8988T (cell line): ENCODE measurements around the gene ZDHHC11B.
"Not testable (repeated sequence)": the region's sequence is repeated elsewhere in the genome, so short reads cannot be mapped to it uniquely, and the experiment has no call there.

Experiments used
- DNase-seq: peaks from one replicate; pipeline ENCODE4 v3.0.0; 2011

ZDHHC11B gene

GRCh38 chr5:783881-784427, 575 bp downstream of the ZDHHC11B start:
- DNase-seq = peak; percentile 31

DNA sequence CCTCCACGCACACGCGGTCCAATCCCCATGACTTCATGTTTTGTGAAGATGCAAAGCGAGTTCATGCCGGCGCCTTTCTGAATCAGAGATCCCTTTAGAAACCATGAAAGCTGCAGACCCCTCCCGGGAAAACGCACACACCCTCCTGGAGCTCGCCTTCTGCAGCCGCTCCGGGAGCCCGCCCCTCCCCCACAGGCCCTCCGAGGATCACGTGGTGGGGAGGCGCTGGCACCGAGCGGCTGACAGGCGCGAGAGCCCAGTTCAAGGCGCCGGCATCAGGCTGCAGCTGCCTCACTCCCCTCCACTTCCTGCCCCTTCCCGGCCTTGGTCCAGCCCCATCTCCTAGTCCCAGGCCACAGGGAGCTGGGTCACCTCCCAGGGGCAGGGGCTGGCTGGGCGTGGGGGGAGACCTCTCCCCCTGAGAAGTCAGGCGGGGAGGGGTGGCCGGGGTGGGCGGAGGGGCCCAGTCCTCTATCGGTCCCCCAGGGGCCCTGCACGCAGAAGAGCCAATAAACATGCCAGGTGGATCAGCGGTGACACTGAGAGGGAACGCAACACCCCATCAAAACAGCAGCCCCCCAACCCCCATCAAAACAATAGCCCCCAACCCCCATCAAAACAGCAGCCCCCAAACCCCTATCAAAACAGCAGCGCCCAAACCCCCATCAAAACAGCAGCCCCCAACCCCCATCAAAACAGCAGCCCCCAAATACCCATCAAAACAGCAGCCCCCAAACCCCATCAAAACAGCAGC, 1.3 kb downstream of the ZDHHC11B start:
- not testable (repeated sequence) for DNase-seq

GRCh38 chr5:782356-782755, 2.2 kb downstream of the ZDHHC11B start:
- not testable (repeated sequence) for DNase-seq

DNA sequence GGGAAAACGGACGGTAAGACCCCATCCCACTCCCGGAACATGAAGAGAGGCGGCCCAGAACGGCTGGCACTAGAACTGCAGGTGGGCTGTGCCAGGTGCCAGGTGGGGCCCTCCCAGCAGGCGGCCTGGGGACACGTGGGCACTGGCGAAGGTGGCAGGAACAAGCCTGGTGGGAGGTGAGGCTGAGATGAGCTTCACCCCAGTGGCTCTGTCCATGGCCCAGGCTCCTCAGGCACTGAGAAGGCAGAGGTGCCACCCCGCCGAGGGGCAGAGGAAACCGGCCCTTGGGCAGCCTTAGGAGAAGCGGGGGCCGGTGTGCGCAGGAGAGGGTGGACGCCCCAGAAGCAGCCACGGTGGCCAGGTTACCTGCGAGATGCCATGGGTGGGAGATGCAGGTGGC, 4.0 kb downstream of the ZDHHC11B start:
- peak; percentile 11 for DNase-seq

GRCh38 chr5:778967-779366, 5.6 kb downstream of the ZDHHC11B start:
- DNase-seq = not testable (repeated sequence)

- not testable (repeated sequence) for DNase-seq
Measured at GRCh38 chr5:778421-778820, 6.1 kb downstream of the ZDHHC11B start.

GRCh38 chr5:777756-778161, 6.8 kb downstream of the ZDHHC11B start:
- DNase-seq = peak; percentile 32

- DNase-seq = peak; percentile 65
Measured at GRCh38 chr5:776862-777711, 7.4 kb downstream of the ZDHHC11B start.

GRCh38 chr5:775961-776861, 8.3 kb downstream of the ZDHHC11B start:
- peak; percentile 78 for DNase-seq

DNA sequence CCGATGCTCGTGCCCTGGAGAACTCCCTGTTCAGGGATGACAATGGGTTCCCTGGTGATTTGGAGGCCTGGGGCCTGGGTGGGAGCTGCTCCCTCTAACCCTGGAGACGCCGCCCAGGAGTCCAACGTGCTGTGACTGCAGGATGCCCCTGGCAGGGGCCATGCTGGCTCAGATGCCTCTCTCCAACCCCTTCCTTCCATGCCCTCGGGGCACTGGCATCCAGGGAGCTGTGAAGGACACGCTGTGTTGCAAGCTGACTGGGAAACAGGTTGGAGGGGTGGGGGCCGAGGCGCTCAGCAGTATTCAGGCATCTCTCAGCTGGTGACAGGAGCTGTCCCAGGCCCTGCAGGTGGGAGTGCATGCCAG, 9.0 kb downstream of the ZDHHC11B start:
- peak; percentile 57 for DNase-seq

DNA sequence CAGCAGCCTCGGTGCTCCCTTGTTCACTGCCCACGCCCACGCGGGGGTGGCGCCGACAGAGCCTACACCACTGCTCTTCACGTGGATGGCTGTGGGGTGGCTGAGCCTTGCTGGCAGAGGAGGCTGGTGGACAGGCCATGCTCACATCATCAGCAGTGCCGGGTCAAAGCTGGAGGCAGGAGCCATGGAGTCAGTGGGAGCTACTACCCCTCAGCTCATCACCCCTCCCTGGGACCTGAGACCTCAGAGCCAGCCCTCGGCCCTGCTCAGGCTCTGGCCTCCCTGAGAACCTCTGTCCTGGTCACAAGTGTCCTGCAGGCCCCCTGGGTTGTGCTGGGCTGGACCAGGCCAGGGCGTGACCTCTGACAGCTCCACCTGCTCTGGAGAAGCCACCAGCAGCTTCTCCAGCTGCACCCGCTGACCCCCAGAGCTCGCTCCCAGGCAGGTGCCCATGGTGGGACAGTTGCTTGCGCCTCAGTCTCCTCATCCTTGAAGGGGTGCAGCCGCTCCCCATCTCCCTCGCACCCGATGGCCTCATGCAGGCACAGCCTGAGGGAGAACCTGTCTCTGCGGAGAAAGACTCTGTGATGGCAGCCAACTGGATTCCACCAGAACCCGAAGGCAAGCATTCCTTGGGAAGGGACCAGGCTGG, 9.5 kb downstream of the ZDHHC11B start:
- DNase-seq = peak; percentile 64

DNA sequence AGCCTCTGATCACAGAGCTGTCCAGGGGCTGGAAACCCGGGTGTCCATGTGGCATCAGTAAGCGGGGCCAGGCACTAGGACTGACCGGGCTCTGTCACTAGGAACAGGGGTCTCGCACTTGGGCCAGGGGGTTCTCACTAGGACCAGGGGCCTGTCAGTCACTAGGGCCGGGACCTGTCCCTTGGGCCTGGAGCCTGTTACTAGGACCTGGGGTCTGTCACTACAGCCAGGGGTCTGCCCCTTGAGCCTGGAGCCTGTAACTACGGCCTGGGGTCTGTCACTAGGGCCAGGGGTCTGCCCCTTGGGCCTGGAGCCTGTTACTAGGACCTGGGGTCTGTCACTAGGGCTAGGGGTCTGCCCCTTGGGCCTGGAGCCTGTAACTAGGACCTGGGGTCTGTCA, 10.2 kb downstream of the ZDHHC11B start:
- DNase-seq = peak; percentile 72

DNA sequence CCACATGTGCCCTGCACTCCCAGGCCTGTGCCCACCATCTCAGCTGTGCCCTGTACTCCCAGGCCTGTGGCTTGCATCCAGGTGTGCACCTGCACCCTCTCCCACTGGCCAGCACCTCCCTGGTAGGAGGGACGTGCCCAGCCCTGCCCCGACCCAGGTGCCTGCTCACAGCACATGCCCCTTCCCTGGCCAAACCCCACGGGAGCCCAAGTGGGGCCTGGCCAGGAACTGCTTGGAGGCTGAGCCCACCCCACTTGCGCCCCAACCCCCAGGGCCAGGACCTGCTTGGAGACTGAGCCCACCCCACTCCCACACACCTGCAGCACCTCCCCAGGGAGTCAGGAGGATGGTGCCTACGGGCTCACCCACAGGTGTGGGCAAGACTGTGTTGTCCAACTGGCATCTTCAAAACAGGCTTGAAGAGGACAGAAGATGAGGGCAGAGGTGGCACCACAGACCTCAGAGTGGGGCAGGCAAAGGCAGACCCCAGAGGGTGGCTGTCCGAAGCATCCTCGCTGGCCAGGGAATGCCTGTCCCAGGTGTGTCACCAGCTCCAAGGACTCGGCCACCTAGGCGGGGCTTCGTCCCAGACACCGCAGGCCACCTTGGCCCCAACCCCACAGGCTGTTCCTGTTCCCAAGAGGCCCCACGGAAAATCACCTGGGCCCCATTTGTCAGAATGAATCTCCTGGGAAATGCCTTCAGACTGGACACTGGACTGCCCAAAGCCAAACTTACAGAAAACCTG, 10.8 kb downstream of the ZDHHC11B start:
- peak; percentile 48 for DNase-seq

DNA sequence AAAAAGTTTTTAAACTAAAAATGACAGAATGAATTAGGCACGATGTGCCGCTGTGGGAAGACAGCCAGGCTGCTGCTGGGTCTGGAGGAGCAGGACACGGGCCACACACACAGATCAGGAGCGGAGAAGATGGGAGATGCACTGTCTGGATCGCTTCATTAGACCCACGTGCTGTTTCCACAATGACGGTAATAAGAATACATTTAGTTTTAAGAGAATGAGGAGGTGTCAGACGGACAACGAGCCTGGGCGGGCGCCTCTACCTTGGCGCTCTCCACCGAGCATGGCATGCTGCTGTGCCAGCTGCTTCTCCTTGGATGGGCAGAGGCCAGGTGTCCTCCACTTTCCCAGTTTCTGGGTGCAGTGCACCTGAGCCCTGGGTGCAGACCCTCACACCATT, 11.6 kb downstream of the ZDHHC11B start:
- DNase-seq = peak; percentile 13

DNA sequence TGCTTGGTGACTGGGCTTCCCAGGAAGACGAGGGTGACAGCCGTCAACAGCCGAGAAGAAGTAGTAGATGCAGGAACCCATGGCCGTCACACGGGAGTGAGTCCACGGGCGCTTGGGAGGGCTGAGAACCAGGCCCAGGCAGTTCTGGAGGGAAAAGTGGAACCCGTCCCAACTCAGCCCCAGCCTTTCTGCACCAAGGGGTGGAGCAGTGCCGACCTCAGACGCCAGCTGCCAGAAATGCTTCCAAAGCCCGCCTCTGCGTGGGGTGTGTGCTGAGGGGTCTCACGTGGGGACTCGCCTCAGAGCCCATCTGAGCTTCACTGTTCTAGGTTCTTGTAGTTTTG, 12.0 kb downstream of the ZDHHC11B start:
- not testable (repeated sequence) for DNase-seq

DNA sequence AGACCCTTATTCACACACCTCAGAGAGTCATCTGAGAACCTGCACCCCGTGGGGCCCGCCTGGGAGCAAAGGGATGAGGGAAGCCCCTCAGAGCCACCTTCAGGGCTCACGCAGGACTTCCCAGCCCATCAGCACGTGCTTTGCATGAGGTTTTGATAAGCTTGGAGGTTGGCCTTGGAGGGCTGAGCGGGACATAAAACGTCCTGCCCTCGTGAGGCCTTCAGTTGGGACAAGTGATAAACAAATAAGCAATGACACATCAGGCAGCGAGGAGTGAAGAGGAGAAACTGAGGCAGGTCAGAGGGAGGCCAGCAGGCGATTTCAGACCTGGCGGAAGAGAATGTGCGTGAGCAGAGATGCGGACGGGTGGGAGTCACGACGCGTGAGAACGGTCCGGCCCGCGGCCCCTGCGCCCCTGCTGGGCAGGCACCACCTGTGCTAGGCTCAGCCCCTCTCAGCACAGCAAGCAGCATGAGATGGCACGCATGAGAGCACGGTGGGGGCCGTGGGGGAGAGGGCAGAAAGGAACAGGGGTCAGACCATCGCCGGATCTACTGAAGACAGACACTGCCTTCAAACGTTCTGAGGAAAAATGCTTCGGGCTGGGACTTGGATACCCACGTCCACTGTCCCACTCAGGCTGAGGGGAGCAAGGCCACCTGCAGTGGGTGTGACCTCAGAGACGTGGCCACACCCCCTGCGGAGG, 12.5 kb downstream of the ZDHHC11B start:
- DNase-seq = not testable (repeated sequence)

DNA sequence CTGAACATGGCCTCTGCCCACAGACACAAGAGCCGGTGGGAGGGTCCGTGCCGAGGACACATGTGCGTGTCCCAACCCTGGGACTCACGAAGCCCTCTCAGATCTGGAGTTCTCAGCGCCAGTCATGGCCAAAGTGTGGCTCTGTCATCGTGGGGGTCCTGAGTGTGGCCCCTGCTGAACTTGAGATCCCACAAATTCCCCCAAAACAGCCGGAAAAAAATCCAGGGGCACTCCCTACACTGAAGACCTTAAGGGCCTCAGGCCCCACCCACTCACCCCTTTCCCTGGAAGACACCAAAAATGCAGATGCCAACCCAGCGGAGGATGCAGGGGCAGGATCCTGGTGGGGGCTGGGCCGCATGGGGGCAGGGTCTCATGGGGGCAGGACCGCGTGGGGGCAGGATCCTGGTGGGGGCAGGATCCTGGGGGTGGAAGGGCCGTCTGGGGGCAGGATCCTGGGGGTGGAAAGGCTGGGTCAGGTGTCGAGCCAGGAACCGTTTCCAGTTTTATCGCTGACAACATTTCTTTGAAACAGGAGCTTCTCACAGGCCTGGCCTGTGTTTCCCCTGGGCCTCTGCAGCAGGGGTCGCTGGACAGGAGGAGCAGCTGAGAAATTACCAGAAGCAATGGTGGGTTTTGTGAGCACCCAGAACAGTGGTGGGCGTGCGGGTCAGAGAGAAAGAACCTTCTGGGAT, 13.3 kb downstream of the ZDHHC11B start:
- DNase-seq = peak; percentile 32

- DNase-seq = peak; percentile 24
Measured at GRCh38 chr5:770585-770984, 13.9 kb downstream of the ZDHHC11B start.

GRCh38 chr5:769485-770145, 14.9 kb downstream of the ZDHHC11B start:
- DNase-seq = peak; percentile 27
